HepG2 (cell line): ENCODE data around the gene NPR3. TPM values are rescaled to one million over a fixed set of nuclear protein-coding genes. Genes with fewer than 3 reads are reported as not detected.

ENCODE experiments used
- ATAC-seq: fragments of 200-7000 bp; cut with Tn5 transposase; 3 replicates; pipeline ENCODE4 v1.9.1; 2020; ENCODE audit warnings: mild to moderate bottlenecking, moderate library complexity
- BruUV-seq: library from RNA; stranded (reverse); fragments of 400-500 nt; replicated peaks from 2 replicates; lab custom pipeline; 2021; lab: Mats Ljungman, UMichigan
- CTCF ChIA-PET: fragments of 300-600 bp; formaldehyde crosslinking; extraction: SDS; loops from one replicate; lab custom pipeline; 2021; ENCODE audit warnings: low total read pairs, inconsistent platforms, low intra/inter-chr PET ratio; lab: Yijun Ruan, JAX
- POLR2A ChIA-PET: fragments of 350-600 bp; sonication (Branson Sonifier 250); formaldehyde crosslinking; loops from one replicate; lab custom pipeline; 2020; ENCODE audit warnings: antibody characterized with exemption, inconsistent platforms; lab: Yijun Ruan, JAX
- DNase-seq: peaks from one replicate; pipeline ENCODE4 v3.0.0-alpha.2; 2015; ENCODE audit warnings: low spot score
- FAIRE-seq: peaks from 3 replicates; lab custom pipeline; 2011; peaks lifted over from hg19 to GRCh38; lab: Jason Lieb, UNC
- H2AFZ ChIP-seq: one replicate; pipeline ENCODE4 v1.6.1; 2011; ENCODE audit warnings: low read length, inconsistent platforms
- H3K27ac ChIP-seq: fragments of 300-600 bp; 3 replicates; pipeline ENCODE4 v1.8.0; 2011; ENCODE audit warnings: mixed run types, mild to moderate bottlenecking, mixed read lengths, low read length, inconsistent platforms; ENCODE audit not compliant: insufficient read depth; ENCODE audit errors: extremely low read length
- H3K27me3 ChIP-seq, 2 experiments: fragments of 200-600 bp in 1 of 2; 2 replicates in 1 of 2; 3 replicates in 1 of 2; pipeline versions ENCODE4 v1.6.0 to v1.8.0; 2011; ENCODE audit warnings: low read length in 2 of 2, mild to moderate bottlenecking in 2 of 2, moderate library complexity in 2 of 2, inconsistent platforms in 1 of 2; ENCODE audit not compliant: insufficient read depth in 2 of 2, control insufficient read depth in 1 of 2
- H3K36me3 ChIP-seq, 2 experiments: fragments of 200-600 bp in 1 of 2; replicated peaks in 1 of 2; 2 replicates in 1 of 2; 3 replicates in 1 of 2; pipeline versions ENCODE4 v1.5.1 to v1.8.0; 2011; ENCODE audit warnings: low read length in 2 of 2, inconsistent platforms in 1 of 2; ENCODE audit not compliant: insufficient read depth in 2 of 2, control insufficient read depth in 1 of 2
- H3K4me1 ChIP-seq: 2 replicates; pipeline ENCODE4 v1.5.1; 2012; ENCODE audit warnings: low read length, inconsistent platforms; ENCODE audit not compliant: insufficient read depth
- H3K4me2 ChIP-seq: 2 replicates; pipeline ENCODE4 v1.6.0; 2011; ENCODE audit warnings: low read depth, low read length, inconsistent platforms
- H3K4me3 ChIP-seq, 3 experiments: fragments of 200-600 bp in 1 of 3; sonication (generic), shearing (Covaris generic) in 1 of 3; replicated peaks in 1 of 3; 2 replicates each; pipeline ENCODE4 v1.5.1; 2011 to 2016; ENCODE audit warnings: low read length in 3 of 3, inconsistent platforms in 2 of 3, low read depth in 2 of 3, mild to moderate bottlenecking in 2 of 3, control low read depth in 1 of 3, mixed read lengths in 1 of 3; ENCODE audit not compliant: insufficient read depth in 1 of 3
- H3K79me2 ChIP-seq: one replicate; pipeline ENCODE4 v1.6.1; 2011; ENCODE audit warnings: low read length, inconsistent platforms; ENCODE audit not compliant: insufficient read depth
- H3K9ac ChIP-seq: 2 replicates; pipeline ENCODE4 v1.6.0; 2011; ENCODE audit warnings: mild to moderate bottlenecking, low read depth, low read length, inconsistent platforms; ENCODE audit not compliant: insufficient read depth
- H3K9me3 ChIP-seq: 2 replicates; pipeline ENCODE4 v1.5.1; 2012; ENCODE audit warnings: mild to moderate bottlenecking, low read length
- H4K20me1 ChIP-seq: 2 replicates; pipeline ENCODE4 v1.6.0; 2011; ENCODE audit warnings: inconsistent platforms, mild to moderate bottlenecking, low read length, moderate library complexity; ENCODE audit not compliant: insufficient read depth
- TARDBP ChIP-seq: sonication (generic); formaldehyde crosslinking; IDR thresholded peaks from 2 replicates; pipeline ENCODE4 v1.8.0; 2022; ENCODE audit warnings: mild to moderate bottlenecking, missing genetic modification reagents
- WGBS: methylation state at CpG from one replicate; pipeline ENCODE4 v1.1.6; 2017; ENCODE audit warnings: low lambda C conversion rate; 5-methylcytosine and 5-hydroxymethylcytosine counted together
- in situ Hi-C: cut with HindIII; loops from 2 replicates; pipeline ENCODE4 v1.10.0; 2017; ENCODE audit warnings: low pct_unique_long_range_greater_than_20kb; ENCODE audit not compliant: extremely low pct_ligation_motif_present
- intact Hi-C: fragments of 100-400 bp; cut with micrococcal nuclease; formaldehyde crosslinking; loops from one replicate; pipeline ENCODE4 v1.10.0; 2022; ENCODE audit not compliant: unreplicated experiment
- polyA plus RNA-seq, 8 experiments: library from polyadenylated mRNA; depleted of rRNA in 3 of 8; stranded (reverse) in 7 of 8; unstranded in 1 of 8; fragments of >200 nt; fragmentation: Illumina TruSeq in 4 of 8; extraction: Trizol in 4 of 8; gene quantifications; 2 replicates each; pipeline versions ENCODE4 v1.2.1 to v1.2.3, GENCODE V29; 2011 to 2016; ENCODE audit warnings: low read depth in 4 of 8, missing spikeins in 1 of 8, mixed read lengths in 1 of 8; ENCODE audit not compliant: insufficient read depth in 1 of 8
- total RNA-seq, 5 experiments: library from RNA; depleted of rRNA; stranded (reverse); fragments of >200 nt; fragmentation: Illumina TruSeq; extraction: Trizol; gene quantifications; 2 replicates each; pipeline ENCODE4 v1.2.3, GENCODE V29; 2016; ENCODE audit warnings: low read depth in 1 of 5
- TF ChIP-seq, protein P1 (sequence below): sonication (generic); formaldehyde crosslinking; IDR thresholded peaks from 2 replicates; pipeline ENCODE4 v1.4.0; 2020; ENCODE audit warnings: mild to moderate bottlenecking, missing genetic modification reagents
- TF ChIP-seq, protein P2 (sequence below): sonication (generic); formaldehyde crosslinking; IDR thresholded peaks from 2 replicates; pipeline ENCODE4 v1.4.0; 2020; ENCODE audit warnings: missing genetic modification reagents, borderline replicate concordance

The NPR3 gene
- total and polyA plus RNA-seq, 2 of the 13 experiments (the other 11 are each of a cell fraction or from before 2014, with no cell fraction given): 0.01 TPM; not detected in 1

DNA sequence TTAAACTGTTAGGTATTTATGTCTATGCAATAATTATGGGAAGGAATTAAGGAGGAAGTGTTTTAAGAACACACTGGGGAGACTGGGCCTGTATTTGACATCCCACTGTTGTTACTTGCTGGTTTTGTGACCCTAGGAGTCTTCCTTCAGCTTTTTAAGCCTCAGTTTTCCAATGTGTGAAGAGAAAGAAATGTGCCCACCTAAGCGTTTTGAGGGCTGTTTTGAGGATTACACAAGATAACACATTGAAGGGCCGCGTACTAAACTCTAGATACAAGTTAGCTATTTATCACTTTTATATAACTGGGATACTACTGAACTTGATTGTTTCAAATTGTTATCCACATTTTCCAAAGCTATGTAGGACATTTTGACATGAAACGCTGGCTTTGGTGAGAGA is 72.5 kb downstream of the NPR3 start:
- no peak for ATAC-seq
- no TSS peak for BruUV-seq

More for the DNA sequence above, 72.5 kb downstream of the NPR3 start:
- no peak for DNase-seq
- Histone ChIP-seq H3K4me2 (no peak overlapping the region), H3K27ac (no peak overlapping the region), H3K9me3 (no peaks in the 10 kb centered on the region), H3K4me3 (no peak overlapping the region)
- POLR2A ChIA-PET: no interaction called here
- TF ChIP-seq, protein P1, sequence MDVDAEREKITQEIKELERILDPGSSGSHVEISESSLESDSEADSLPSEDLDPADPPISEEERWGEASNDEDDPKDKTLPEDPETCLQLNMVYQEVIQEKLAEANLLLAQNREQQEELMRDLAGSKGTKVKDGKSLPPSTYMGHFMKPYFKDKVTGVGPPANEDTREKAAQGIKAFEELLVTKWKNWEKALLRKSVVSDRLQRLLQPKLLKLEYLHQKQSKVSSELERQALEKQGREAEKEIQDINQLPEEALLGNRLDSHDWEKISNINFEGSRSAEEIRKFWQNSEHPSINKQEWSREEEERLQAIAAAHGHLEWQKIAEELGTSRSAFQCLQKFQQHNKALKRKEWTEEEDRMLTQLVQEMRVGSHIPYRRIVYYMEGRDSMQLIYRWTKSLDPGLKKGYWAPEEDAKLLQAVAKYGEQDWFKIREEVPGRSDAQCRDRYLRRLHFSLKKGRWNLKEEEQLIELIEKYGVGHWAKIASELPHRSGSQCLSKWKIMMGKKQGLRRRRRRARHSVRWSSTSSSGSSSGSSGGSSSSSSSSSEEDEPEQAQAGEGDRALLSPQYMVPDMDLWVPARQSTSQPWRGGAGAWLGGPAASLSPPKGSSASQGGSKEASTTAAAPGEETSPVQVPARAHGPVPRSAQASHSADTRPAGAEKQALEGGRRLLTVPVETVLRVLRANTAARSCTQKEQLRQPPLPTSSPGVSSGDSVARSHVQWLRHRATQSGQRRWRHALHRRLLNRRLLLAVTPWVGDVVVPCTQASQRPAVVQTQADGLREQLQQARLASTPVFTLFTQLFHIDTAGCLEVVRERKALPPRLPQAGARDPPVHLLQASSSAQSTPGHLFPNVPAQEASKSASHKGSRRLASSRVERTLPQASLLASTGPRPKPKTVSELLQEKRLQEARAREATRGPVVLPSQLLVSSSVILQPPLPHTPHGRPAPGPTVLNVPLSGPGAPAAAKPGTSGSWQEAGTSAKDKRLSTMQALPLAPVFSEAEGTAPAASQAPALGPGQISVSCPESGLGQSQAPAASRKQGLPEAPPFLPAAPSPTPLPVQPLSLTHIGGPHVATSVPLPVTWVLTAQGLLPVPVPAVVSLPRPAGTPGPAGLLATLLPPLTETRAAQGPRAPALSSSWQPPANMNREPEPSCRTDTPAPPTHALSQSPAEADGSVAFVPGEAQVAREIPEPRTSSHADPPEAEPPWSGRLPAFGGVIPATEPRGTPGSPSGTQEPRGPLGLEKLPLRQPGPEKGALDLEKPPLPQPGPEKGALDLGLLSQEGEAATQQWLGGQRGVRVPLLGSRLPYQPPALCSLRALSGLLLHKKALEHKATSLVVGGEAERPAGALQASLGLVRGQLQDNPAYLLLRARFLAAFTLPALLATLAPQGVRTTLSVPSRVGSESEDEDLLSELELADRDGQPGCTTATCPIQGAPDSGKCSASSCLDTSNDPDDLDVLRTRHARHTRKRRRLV (CRISPR knock-in tag): no peak
- TF ChIP-seq TARDBP: no peak
- TF ChIP-seq, protein P2, sequence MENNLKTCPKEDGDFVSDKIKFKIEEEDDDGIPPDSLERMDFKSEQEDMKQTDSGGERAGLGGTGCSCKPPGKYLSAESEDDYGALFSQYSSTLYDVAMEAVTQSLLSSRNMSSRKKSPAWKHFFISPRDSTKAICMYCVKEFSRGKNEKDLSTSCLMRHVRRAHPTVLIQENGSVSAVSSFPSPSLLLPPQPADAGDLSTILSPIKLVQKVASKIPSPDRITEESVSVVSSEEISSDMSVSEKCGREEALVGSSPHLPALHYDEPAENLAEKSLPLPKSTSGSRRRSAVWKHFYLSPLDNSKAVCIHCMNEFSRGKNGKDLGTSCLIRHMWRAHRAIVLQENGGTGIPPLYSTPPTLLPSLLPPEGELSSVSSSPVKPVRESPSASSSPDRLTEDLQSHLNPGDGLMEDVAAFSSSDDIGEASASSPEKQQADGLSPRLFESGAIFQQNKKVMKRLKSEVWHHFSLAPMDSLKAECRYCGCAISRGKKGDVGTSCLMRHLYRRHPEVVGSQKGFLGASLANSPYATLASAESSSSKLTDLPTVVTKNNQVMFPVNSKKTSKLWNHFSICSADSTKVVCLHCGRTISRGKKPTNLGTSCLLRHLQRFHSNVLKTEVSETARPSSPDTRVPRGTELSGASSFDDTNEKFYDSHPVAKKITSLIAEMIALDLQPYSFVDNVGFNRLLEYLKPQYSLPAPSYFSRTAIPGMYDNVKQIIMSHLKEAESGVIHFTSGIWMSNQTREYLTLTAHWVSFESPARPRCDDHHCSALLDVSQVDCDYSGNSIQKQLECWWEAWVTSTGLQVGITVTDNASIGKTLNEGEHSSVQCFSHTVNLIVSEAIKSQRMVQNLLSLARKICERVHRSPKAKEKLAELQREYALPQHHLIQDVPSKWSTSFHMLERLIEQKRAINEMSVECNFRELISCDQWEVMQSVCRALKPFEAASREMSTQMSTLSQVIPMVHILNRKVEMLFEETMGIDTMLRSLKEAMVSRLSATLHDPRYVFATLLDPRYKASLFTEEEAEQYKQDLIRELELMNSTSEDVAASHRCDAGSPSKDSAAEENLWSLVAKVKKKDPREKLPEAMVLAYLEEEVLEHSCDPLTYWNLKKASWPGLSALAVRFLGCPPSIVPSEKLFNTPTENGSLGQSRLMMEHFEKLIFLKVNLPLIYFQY (CRISPR knock-in tag): no peak
- TF ChIP-seq, all 625 proteins: peak for 0
- H3K4me1 ChIP-seq: peaks cover 7% of the 10 kb centered on the region
- no peak overlapping the region for H3K9ac ChIP-seq
- intact Hi-C loops (no loop called here), in situ Hi-C loops (no loop called here)
- H3K36me3 ChIP-seq: no peaks in the 10 kb centered on the region
- CTCF ChIA-PET: no interaction called here
- no peaks in the 10 kb centered on the region; a peak in 1 of 5 replicates for H3K27me3 ChIP-seq
- H3K79me2 ChIP-seq: no peaks in the 10 kb centered on the region
- FAIRE-seq: no peak
- H4K20me1 ChIP-seq: no peaks in the 10 kb centered on the region
- H2AFZ ChIP-seq: no peak overlapping the region
- WGBS: 31% methylated on average over 4 of the region's 4 CpGs
